ENCODE results near the gene ADIG.

ADIG gene

DNA sequence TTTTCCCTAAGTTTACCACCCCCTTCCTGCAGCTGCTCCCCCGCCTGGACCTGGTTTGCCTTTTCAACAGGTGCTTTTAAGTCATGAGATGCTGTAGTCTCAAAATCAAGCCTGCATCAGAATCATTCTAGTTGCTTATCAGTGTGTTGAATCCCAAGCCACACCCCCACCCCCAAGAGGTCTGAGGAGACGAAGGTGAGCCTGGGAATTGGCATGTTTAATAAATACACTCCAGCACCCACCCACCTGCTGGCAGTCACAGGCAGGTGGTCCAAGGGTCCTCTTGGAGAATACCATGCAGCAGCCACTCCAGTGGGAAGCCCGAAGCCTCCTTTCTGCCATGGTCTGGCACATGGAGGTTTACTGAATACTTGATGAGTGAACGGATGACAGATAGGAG, 1.1 kb upstream of the ADIG start:
- no peaks in the 10 kb centered on the region for H3K9me3 ChIP-seq (ENCODE audit: control insufficient read depth, insufficient read depth, low read length)
- no peaks in the 10 kb centered on the region for H3K36me3 ChIP-seq (ENCODE audit: control insufficient read depth, insufficient read depth, low read length)
- no peak overlapping the region for H3K9ac ChIP-seq (ENCODE audit: low read depth, low read length)
- no peak overlapping the region for H3K4me3 ChIP-seq (ENCODE audit: low read depth, low read length)
- H3K27me3 ChIP-seq (ENCODE audit: control insufficient read depth, insufficient read depth, low read length) = no peaks in the 10 kb centered on the region
- peaks cover 3% of the 10 kb centered on the region for H3K4me1 ChIP-seq (ENCODE audit: control insufficient read depth, insufficient read depth, low read length)

GRCh38 chr20:38581830-38582358, 897 bp downstream of the ADIG start:
- no peaks in the 10 kb centered on the region for H3K9me3 ChIP-seq (ENCODE audit: control insufficient read depth, insufficient read depth, low read length)
- no peaks in the 10 kb centered on the region for H3K27me3 ChIP-seq (ENCODE audit: control insufficient read depth, insufficient read depth, low read length)
- no peak overlapping the region for H3K9ac ChIP-seq (ENCODE audit: low read depth, low read length)
- no peaks in the 10 kb centered on the region for H3K36me3 ChIP-seq (ENCODE audit: control insufficient read depth, insufficient read depth, low read length)
- no peak overlapping the region for H3K4me3 ChIP-seq (ENCODE audit: low read depth, low read length)
- peaks cover 3% of the 10 kb centered on the region for H3K4me1 ChIP-seq (ENCODE audit: control insufficient read depth, insufficient read depth, low read length)

DNA sequence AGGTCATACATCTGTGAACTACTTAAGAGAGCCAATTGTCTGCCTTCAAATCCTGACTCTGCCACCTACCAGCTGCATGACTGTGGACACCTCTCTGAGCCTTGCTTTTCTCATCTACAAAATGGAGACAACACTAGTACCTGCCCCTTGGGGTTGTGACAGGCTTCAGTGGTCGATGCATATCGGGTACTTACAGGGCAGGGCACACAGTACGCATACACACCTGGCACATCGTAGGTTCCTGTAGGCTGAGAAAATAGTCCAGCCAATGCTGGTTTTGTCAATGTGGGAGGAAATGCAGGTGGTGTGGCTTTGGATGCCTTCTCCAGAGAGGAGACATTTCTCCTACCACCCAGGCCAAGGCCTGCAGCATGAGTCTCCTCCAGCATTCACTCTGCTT, 2.3 kb downstream of the ADIG start:
- Histone ChIP-seq H3K4me1 (ENCODE audit: control insufficient read depth, insufficient read depth, low read length) (peaks cover 3% of the 10 kb centered on the region), H3K4me3 (ENCODE audit: low read depth, low read length) (no peak overlapping the region)

GRCh38 chr20:38584099-38584763, 3.2 kb downstream of the ADIG start:
- H3K27me3 ChIP-seq (ENCODE audit: control insufficient read depth, insufficient read depth, low read length) = no peaks in the 10 kb centered on the region
- H3K36me3 ChIP-seq (ENCODE audit: control insufficient read depth, insufficient read depth, low read length) = no peaks in the 10 kb centered on the region
- H3K9ac ChIP-seq (ENCODE audit: low read depth, low read length) = no peak overlapping the region
- H3K4me3 ChIP-seq (ENCODE audit: low read depth, low read length) = no peak overlapping the region
- H3K9me3 ChIP-seq (ENCODE audit: control insufficient read depth, insufficient read depth, low read length) = no peaks in the 10 kb centered on the region
- H3K4me1 ChIP-seq (ENCODE audit: control insufficient read depth, insufficient read depth, low read length) = peaks cover 3% of the 10 kb centered on the region

More for the DNA sequence above, 2.3 kb downstream of the ADIG start:
- no peaks in the 10 kb centered on the region for H3K9me3 ChIP-seq (ENCODE audit: control insufficient read depth, insufficient read depth, low read length)
- no peaks in the 10 kb centered on the region for H3K36me3 ChIP-seq (ENCODE audit: control insufficient read depth, insufficient read depth, low read length)
- no peaks in the 10 kb centered on the region for H3K27me3 ChIP-seq (ENCODE audit: control insufficient read depth, insufficient read depth, low read length)
- H3K9ac ChIP-seq (ENCODE audit: low read depth, low read length) = no peak overlapping the region

DNA sequence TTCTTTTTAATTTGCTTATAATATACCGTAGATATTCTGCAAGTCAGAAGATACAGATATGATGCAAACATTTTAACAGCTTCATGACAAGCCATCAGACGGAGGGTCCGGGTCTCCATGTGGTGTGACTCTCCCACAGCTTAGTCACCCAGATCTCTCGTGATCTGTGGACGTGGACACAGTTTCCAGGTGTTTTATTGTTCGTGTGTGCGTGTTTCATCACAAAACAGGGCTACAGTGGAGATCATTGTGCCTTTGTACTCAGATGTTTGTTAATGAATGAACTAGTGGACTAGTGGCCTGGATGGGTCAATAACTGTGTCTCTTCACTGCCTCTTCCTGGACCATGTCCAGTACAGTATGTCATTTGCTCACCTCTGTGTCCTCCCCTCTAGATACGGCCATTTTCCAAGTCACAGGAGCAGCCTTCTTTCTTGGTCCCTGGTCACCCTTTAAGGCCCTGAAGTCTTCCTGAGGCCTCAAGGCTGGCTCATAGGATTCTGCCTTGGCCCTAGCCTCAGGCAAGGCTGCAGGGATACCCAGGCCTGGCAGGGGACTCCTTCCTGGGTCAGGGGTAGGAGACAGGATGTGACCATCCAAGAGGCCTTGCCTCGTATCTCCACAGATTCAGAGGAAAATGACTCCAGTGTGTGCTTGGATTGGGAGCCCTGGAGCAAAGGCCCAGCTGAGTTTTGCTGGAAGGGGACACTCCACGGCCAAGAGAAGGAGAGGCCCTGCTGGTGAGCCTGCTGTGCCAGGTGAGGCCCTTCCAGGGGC, 4.6 kb downstream of the ADIG start:
- Histone ChIP-seq H3K36me3 (ENCODE audit: control insufficient read depth, insufficient read depth, low read length) (no peaks in the 10 kb centered on the region), H3K27me3 (ENCODE audit: control insufficient read depth, insufficient read depth, low read length) (no peaks in the 10 kb centered on the region), H3K4me1 (ENCODE audit: control insufficient read depth, insufficient read depth, low read length) (peaks cover 3% of the 10 kb centered on the region), H3K9ac (ENCODE audit: low read depth, low read length) (no peak overlapping the region), H3K9me3 (ENCODE audit: control insufficient read depth, insufficient read depth, low read length) (no peaks in the 10 kb centered on the region), H3K4me3 (ENCODE audit: low read depth, low read length) (no peak overlapping the region)

DNA sequence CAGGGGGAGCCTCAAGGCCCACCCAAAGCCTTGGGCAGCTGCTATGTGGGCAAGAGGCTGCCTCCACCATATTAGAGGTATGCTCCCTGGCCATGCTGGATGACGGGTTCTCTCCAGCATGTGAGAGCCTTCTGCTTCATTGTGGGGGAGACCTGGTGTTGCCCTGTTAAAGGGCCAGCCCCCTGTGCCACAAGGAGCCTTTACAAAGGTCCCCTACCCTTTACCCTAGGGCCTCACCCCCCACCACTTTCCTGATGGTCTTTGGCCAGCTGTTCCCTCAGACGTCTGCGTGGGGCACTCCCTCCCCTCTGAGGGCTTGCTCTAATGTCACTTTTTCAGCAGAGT, 5.2 kb downstream of the ADIG start:
- Histone ChIP-seq H3K9ac (ENCODE audit: low read depth, low read length) (no peak overlapping the region), H3K36me3 (ENCODE audit: control insufficient read depth, insufficient read depth, low read length) (no peaks in the 10 kb centered on the region), H3K27me3 (ENCODE audit: control insufficient read depth, insufficient read depth, low read length) (no peaks in the 10 kb centered on the region), H3K9me3 (ENCODE audit: control insufficient read depth, insufficient read depth, low read length) (no peaks in the 10 kb centered on the region), H3K4me1 (ENCODE audit: control insufficient read depth, insufficient read depth, low read length) (peaks cover 3% of the 10 kb centered on the region), H3K4me3 (ENCODE audit: low read depth, low read length) (no peak overlapping the region)

DNA sequence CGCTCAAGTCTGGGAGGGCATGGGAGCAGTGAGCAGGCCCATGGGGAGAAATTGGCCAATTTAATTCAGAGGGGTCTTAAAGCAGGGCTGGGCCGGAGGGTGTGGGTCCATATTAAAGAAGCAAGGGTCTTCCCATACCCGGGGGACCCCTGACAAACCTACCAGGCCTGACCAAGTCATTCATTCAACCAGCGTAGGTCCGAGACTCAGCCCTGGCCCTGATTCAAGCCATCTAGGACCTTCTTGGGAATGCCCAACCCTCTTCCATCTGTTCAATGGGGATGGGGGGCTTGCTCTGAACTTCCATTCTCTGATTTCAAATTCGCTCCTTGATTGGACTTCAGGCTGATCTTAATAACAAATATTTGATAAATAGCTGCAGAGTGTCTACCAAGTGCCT, 7.3 kb downstream of the ADIG start:
- no peaks in the 10 kb centered on the region for H3K27me3 ChIP-seq (ENCODE audit: control insufficient read depth, insufficient read depth, low read length)
- H3K36me3 ChIP-seq (ENCODE audit: control insufficient read depth, insufficient read depth, low read length) = no peaks in the 10 kb centered on the region
- H3K9me3 ChIP-seq (ENCODE audit: control insufficient read depth, insufficient read depth, low read length) = no peaks in the 10 kb centered on the region
- peaks cover 3% of the 10 kb centered on the region for H3K4me1 ChIP-seq (ENCODE audit: control insufficient read depth, insufficient read depth, low read length)
- H3K9ac ChIP-seq (ENCODE audit: low read depth, low read length) = no peak overlapping the region
- no peak overlapping the region for H3K4me3 ChIP-seq (ENCODE audit: low read depth, low read length)

- Histone ChIP-seq H3K27me3 (ENCODE audit: control insufficient read depth, insufficient read depth, low read length) (no peaks in the 10 kb centered on the region), H3K4me1 (ENCODE audit: control insufficient read depth, insufficient read depth, low read length) (peaks cover 3% of the 10 kb centered on the region), H3K9me3 (ENCODE audit: control insufficient read depth, insufficient read depth, low read length) (no peaks in the 10 kb centered on the region), H3K36me3 (ENCODE audit: control insufficient read depth, insufficient read depth, low read length) (no peaks in the 10 kb centered on the region), H3K4me3 (ENCODE audit: low read depth, low read length) (no peak overlapping the region), H3K9ac (ENCODE audit: low read depth, low read length) (no peak overlapping the region)
Measured at GRCh38 chr20:38589351-38589750, 8.4 kb downstream of the ADIG start.

- Histone ChIP-seq H3K9ac (ENCODE audit: low read depth, low read length) (no peak overlapping the region), H3K4me1 (ENCODE audit: control insufficient read depth, insufficient read depth, low read length) (peaks cover 3% of the 10 kb centered on the region), H3K9me3 (ENCODE audit: control insufficient read depth, insufficient read depth, low read length) (no peaks in the 10 kb centered on the region), H3K4me3 (ENCODE audit: low read depth, low read length) (no peak overlapping the region), H3K27me3 (ENCODE audit: control insufficient read depth, insufficient read depth, low read length) (no peaks in the 10 kb centered on the region), H3K36me3 (ENCODE audit: control insufficient read depth, insufficient read depth, low read length) (no peaks in the 10 kb centered on the region)
Measured at GRCh38 chr20:38589967-38590675, 9.1 kb downstream of the ADIG start.

DNA sequence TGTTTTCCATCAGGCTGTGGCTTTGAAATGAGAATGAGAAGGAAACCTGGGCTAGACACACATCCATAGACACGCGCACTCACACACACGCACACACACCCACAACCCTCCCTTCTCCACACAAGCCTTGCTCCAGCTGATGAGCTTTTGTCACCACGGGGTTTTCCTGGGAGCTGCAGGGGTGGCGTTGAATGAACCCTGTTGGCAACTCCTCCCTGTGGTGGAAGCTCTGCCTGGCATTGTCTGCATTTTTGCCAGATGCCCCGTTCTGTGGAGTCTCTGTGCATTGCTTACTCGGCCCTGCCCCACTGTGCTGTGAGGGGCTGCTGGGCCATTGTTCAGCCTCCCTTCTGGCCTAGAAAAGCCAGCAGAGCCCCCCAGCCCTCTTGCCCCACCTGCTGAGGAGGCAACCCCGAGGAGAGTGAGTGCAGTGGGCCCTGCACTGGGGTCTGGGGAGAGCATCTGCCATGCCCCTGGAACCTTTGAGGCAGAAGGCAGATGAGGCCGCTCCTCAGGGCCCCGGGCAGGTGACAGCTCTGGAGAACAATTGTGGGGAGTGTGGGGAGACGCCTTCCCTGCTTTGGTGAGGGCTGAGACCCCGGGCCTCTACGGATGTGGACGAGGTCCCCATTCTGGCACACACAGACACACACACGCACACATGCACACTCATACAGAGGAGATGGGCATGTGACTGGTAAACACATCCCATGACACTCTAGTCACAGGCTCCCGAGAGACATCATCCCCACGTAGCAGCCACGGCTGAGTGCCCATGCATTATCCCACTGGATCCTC, 9.9 kb downstream of the ADIG start:
- peaks cover 3% of the 10 kb centered on the region for H3K4me1 ChIP-seq (ENCODE audit: control insufficient read depth, insufficient read depth, low read length)
- no peaks in the 10 kb centered on the region for H3K27me3 ChIP-seq (ENCODE audit: control insufficient read depth, insufficient read depth, low read length)
- no peaks in the 10 kb centered on the region for H3K36me3 ChIP-seq (ENCODE audit: control insufficient read depth, insufficient read depth, low read length)
- no peaks in the 10 kb centered on the region for H3K9me3 ChIP-seq (ENCODE audit: control insufficient read depth, insufficient read depth, low read length)
- H3K9ac ChIP-seq (ENCODE audit: low read depth, low read length) = no peak overlapping the region
- H3K4me3 ChIP-seq (ENCODE audit: low read depth, low read length) = no peak overlapping the region
